ENCODE data around the gene HINFP.

DNA sequence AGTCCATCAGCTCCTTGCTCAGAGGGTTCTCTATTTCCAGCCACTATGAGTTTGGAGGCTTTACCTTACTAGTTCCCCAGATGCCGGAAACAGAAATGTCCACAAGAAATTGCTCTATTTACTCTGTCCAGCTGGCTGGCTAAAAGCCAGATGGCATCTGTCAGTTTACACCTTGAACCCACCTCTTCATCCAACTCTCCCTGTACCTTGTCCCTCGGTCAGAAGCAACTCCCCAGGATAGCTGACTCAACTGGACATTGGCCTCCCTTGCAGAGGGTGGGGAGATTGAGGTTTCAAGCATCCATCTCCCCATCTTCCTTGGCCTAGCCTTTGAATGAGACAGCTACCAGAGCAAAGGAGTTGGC, 12.5 kb upstream of the HINFP start:
- TF ChIP-seq EP300 (IDR thresholded peaks at IDR 0.05; ENCODE audit: borderline replicate concordance in 1 of 2, low read depth in 2 of 2, low read length in 2 of 2), result no peak
- TF ChIP-seq EGR1 (IDR thresholded peaks at IDR 0.05; ENCODE audit: borderline replicate concordance, low read depth, low read length), result no peak
- TF ChIP-seq JUN (IDR thresholded peaks at IDR 0.05; ENCODE audit: low read depth, low read length), result no peak
- TF ChIP-seq, protein P1, sequence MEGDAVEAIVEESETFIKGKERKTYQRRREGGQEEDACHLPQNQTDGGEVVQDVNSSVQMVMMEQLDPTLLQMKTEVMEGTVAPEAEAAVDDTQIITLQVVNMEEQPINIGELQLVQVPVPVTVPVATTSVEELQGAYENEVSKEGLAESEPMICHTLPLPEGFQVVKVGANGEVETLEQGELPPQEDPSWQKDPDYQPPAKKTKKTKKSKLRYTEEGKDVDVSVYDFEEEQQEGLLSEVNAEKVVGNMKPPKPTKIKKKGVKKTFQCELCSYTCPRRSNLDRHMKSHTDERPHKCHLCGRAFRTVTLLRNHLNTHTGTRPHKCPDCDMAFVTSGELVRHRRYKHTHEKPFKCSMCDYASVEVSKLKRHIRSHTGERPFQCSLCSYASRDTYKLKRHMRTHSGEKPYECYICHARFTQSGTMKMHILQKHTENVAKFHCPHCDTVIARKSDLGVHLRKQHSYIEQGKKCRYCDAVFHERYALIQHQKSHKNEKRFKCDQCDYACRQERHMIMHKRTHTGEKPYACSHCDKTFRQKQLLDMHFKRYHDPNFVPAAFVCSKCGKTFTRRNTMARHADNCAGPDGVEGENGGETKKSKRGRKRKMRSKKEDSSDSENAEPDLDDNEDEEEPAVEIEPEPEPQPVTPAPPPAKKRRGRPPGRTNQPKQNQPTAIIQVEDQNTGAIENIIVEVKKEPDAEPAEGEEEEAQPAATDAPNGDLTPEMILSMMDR (IDR thresholded peaks at IDR 0.05; ENCODE audit: control extremely low read depth in 1 of 3, insufficient read depth in 1 of 3, low read depth in 1 of 3, low read length in 3 of 3), result no peak
- no peak for TF ChIP-seq GTF2F1 (IDR thresholded peaks at IDR 0.05; ENCODE audit: borderline replicate concordance, low read depth, low read length)
- no peak for TF ChIP-seq TCF12 (IDR thresholded peaks at IDR 0.05; ENCODE audit: low read depth, low read length)
- TF ChIP-seq JUND (IDR thresholded peaks at IDR 0.05; ENCODE audit: low read length), result no peak

Measured in H1 (cell line).